ENCODE results near the gene AHSG.

Gene AHSG

GRCh38 chr3:186643493-186643892, 30.6 kb downstream of the AHSG start:
- no peak for DNase-seq

- no peak for DNase-seq
These were observed 31.8 kb downstream of the AHSG start for GRCh38 chr3:186644683-186645082.

GRCh38 chr3:186646106-186646505, 33.2 kb downstream of the AHSG start:
- no peak for DNase-seq

- DNase-seq = no peak
These were observed 34.0 kb downstream of the AHSG start for GRCh38 chr3:186646841-186647240.

GRCh38 chr3:186648851-186649250, 36.0 kb downstream of the AHSG start:
- DNase-seq = no peak

GRCh38 chr3:186651678-186652215, 38.9 kb downstream of the AHSG start:
- no peak for DNase-seq

GRCh38 chr3:186653080-186653707, 40.3 kb downstream of the AHSG start:
- DNase-seq = no peak

- DNase-seq = no peak
These were observed 41.1 kb downstream of the AHSG start for GRCh38 chr3:186653984-186654383.

GRCh38 chr3:186663361-186664118, 50.7 kb downstream of the AHSG start:
- no peak for DNase-seq

GRCh38 chr3:186664119-186664495, 51.2 kb downstream of the AHSG start:
- DNase-seq = no peak

GRCh38 chr3:186664506-186664905, 51.6 kb downstream of the AHSG start:
- no peak for DNase-seq

- no peak for DNase-seq
These were observed 52.8 kb downstream of the AHSG start, which contains the start of gene HRG for GRCh38 chr3:186665625-186666188. HRG (plus strand) TSS chr3:186666014; CDS start chr3:186666032, 18 bp downstream.

GRCh38 chr3:186668426-186668825, 55.6 kb downstream of the AHSG start:
- DNase-seq = no peak

- no peak for DNase-seq
These were observed 56.7 kb downstream of the AHSG start for GRCh38 chr3:186669378-186670084.

- no peak for DNase-seq
These were observed 57.3 kb downstream of the AHSG start for GRCh38 chr3:186670155-186670554.

Data from activated CD8-positive, alpha-beta memory T cell treated with anti-CD3 and anti-CD28 coated beads for 24 hours (primary cell).